Measurements from ENCODE around the gene NCAPD3.

DNA sequence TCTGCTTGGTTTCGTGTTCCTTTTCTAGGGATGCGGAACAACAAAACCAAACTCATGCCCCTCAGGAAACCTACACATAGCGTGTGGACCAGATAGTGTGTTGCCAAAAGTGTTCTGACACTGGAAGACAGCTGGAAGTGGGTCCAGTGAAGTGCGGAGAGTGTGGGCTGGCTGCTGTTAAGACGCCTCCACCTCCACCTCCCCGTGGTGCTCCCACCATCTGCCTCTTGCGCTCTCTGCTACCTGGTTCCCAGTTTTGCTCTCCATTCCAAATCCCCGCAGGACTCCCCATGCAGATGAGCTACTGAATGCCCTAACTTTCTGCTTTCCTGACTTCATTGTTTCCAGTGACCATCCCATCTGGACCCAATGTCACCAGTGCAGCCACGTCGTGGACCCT is 51.8 kb downstream of the NCAPD3 start:
- TF ChIP-seq ZNF146 (CRISPR knock-in tag; IDR thresholded peaks at IDR 0.05; ENCODE audit: unreplicated experiment) (no peak), EP300 (IDR thresholded peaks at IDR 0.05; ENCODE audit: low read length) (no peak), ZNF830 (CRISPR knock-in tag; IDR thresholded peaks at IDR 0.05) (no peak)
